ENCODE data around the gene SLC5A7.

DNA sequence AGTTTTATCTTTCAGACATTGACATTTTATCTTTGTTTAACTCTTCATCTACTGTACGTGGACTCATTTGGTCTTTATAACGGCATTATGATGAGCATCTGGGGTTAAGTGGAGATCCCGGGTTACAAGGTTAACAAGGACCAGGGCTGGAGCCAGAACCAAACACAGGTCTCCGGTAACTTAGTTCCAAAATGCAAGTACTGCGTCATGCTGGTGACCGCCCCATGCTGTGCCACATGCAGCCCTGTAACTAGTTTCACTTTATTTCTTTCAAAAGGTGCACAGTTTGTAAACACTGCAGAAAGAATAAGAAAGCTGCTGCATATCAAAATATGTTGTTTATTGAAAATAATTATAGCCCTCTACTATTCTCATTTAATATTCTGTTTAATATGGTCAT is 3.1 kb downstream of the SLC5A7 start:
- TF ChIP-seq, protein P1, sequence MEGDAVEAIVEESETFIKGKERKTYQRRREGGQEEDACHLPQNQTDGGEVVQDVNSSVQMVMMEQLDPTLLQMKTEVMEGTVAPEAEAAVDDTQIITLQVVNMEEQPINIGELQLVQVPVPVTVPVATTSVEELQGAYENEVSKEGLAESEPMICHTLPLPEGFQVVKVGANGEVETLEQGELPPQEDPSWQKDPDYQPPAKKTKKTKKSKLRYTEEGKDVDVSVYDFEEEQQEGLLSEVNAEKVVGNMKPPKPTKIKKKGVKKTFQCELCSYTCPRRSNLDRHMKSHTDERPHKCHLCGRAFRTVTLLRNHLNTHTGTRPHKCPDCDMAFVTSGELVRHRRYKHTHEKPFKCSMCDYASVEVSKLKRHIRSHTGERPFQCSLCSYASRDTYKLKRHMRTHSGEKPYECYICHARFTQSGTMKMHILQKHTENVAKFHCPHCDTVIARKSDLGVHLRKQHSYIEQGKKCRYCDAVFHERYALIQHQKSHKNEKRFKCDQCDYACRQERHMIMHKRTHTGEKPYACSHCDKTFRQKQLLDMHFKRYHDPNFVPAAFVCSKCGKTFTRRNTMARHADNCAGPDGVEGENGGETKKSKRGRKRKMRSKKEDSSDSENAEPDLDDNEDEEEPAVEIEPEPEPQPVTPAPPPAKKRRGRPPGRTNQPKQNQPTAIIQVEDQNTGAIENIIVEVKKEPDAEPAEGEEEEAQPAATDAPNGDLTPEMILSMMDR (IDR thresholded peaks at IDR 0.05), result no peak
- no peak for TF ChIP-seq POLR2A (IDR thresholded peaks at IDR 0.05)

Measured in esophagus squamous epithelium (tissue), 4 donors.